Gastroesophageal sphincter (tissue), 3 donors: ENCODE data around the gene FUNDC1.

Experiments
- CTCF ChIP-seq, 4 experiments: fragments of 200-600 bp in 2 of 4; fragments of 450-650 bp in 2 of 4; sonication (generic) in 1 of 4; IDR thresholded peaks; one replicate each; pipeline ENCODE4 v1.5.1; 2017 to 2019; ENCODE audit warnings: antibody characterized with exemption in 4 of 4, mild to moderate bottlenecking in 2 of 4, moderate library complexity in 2 of 4
- EP300 ChIP-seq: sonication (generic); formaldehyde crosslinking; IDR thresholded peaks from one replicate; pipeline ENCODE4 v1.6.1; 2017; ENCODE audit warnings: antibody characterized with exemption, mild to moderate bottlenecking
- POLR2A ChIP-seq, 2 donors: fragments of 450-650 bp; IDR thresholded peaks; one replicate each; pipeline ENCODE4 v1.6.1; 2017; ENCODE audit warnings: antibody characterized with exemption in 2 of 2, mild to moderate bottlenecking in 2 of 2, moderate library complexity in 1 of 2

DNA sequence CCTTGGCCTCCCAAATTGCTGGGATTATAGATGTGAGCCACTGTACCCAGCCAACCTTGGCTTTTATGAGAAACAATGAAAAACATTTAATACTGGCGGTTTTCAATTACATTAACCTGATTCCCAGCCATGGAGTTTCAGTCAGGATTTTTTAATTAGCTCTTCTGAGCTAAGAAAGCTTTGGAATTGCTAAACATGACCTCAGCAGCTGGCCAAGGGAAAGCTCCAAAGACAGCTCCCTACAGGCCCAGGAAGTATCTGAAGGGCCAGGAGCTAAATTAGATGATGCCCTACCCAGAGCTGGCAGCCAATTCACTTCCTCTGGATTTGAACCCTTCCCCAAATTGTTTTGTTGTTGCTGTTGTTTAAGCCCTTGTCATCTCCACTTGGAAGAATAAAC, 26.5 kb upstream of the FUNDC1 start:
- no peak for TF ChIP-seq POLR2A (IDR thresholded peaks at IDR 0.05)
- TF ChIP-seq CTCF (IDR thresholded peaks at IDR 0.05): no peak
- no peak for TF ChIP-seq EP300
